ENCODE results near the gene PPP1R9A. TPM values are rescaled to one million over a fixed set of nuclear protein-coding genes. Genes with fewer than 3 reads are reported as not detected.

PPP1R9A gene
- total RNA-seq, 1 experiment from 2014 or later: 15.6 TPM

GRCh38 chr7:94897541-94897940 is 9.9 kb upstream of the PPP1R9A start:
- Histone ChIP-seq H3K4me3 (ENCODE audit: low read depth, low read length, poor library complexity, severe bottlenecking) (no peak overlapping the region), H3K27me3 (replicated peaks; ENCODE audit: insufficient read depth, low read depth, low read length, poor library complexity) (no peaks in the 10 kb centered on the region), H3K27ac (ENCODE audit: low read depth, low read length, poor library complexity, severe bottlenecking) (no peak overlapping the region), H3K4me1 (ENCODE audit: insufficient read depth, low read length, poor library complexity, severe bottlenecking) (no peaks in the 10 kb centered on the region), H3K9me3 (ENCODE audit: low read depth, low read length, poor library complexity, severe bottlenecking) (no peaks in the 10 kb centered on the region), H3K36me3 (ENCODE audit: insufficient read depth, low read length, poor library complexity, severe bottlenecking) (no peaks in the 10 kb centered on the region)
- intact Hi-C loops (cut with micrococcal nuclease; ENCODE audit: unreplicated experiment): no loop called here
- no peak for DNase-seq (ENCODE audit: low spot score)
- BruUV-seq (replicated peaks): no TSS peak
- CTCF ChIA-PET: no interaction called here
- POLR2A ChIA-PET (ENCODE audit: low non-redundant PET): no interaction called here
- TF ChIP-seq CTCF (conservative IDR thresholded peaks at IDR 0.05; ENCODE audit: low read depth, low read length) (no peak), EZH2 (IDR thresholded peaks at IDR 0.05; ENCODE audit: borderline replicate concordance, low read depth, low read length, poor library complexity, severe bottlenecking) (no peak)

- DNase-seq (ENCODE audit: low spot score): no peak
- CTCF ChIA-PET: no interaction called here
- H3K4me3 ChIP-seq (ENCODE audit: low read depth, low read length, poor library complexity, severe bottlenecking): no peak overlapping the region
- TF ChIP-seq EZH2 (IDR thresholded peaks at IDR 0.05; ENCODE audit: borderline replicate concordance, low read depth, low read length, poor library complexity, severe bottlenecking) (no peak), CTCF (conservative IDR thresholded peaks at IDR 0.05; ENCODE audit: low read depth, low read length) (no peak)
- H3K4me1 ChIP-seq (ENCODE audit: insufficient read depth, low read length, poor library complexity, severe bottlenecking): no peaks in the 10 kb centered on the region
- H3K27ac ChIP-seq (ENCODE audit: low read depth, low read length, poor library complexity, severe bottlenecking): no peak overlapping the region
- H3K36me3 ChIP-seq (ENCODE audit: insufficient read depth, low read length, poor library complexity, severe bottlenecking): no peaks in the 10 kb centered on the region
- no peaks in the 10 kb centered on the region for H3K27me3 ChIP-seq (replicated peaks; ENCODE audit: insufficient read depth, low read depth, low read length, poor library complexity)
- POLR2A ChIA-PET (ENCODE audit: low non-redundant PET): interaction anchor here (0.6 kb wide), 1 partner anchor 677 kb away, joined by 5 read pairs; no protein-coding TSS in a partner anchor
- BruUV-seq (replicated peaks): no TSS peak
- intact Hi-C loops (cut with micrococcal nuclease; ENCODE audit: unreplicated experiment): no loop called here
- H3K9me3 ChIP-seq (ENCODE audit: low read depth, low read length, poor library complexity, severe bottlenecking): no peaks in the 10 kb centered on the region
Measured at GRCh38 chr7:94898340-94898739, 9.1 kb upstream of the PPP1R9A start.

GRCh38 chr7:94901981-94902380 is 5.4 kb upstream of the PPP1R9A start:
- BruUV-seq (replicated peaks): no TSS peak
- intact Hi-C loops (cut with micrococcal nuclease; ENCODE audit: unreplicated experiment): loop anchor here (10.0 kb wide), 1 partner anchor 457 kb away; no protein-coding TSS in a partner anchor
- no peak for TF ChIP-seq CTCF (conservative IDR thresholded peaks at IDR 0.05; ENCODE audit: low read depth, low read length)
- TF ChIP-seq EZH2 (IDR thresholded peaks at IDR 0.05; ENCODE audit: borderline replicate concordance, low read depth, low read length, poor library complexity, severe bottlenecking): no peak
- no peak overlapping the region for H3K4me3 ChIP-seq (ENCODE audit: low read depth, low read length, poor library complexity, severe bottlenecking)
- H3K27me3 ChIP-seq (replicated peaks; ENCODE audit: insufficient read depth, low read depth, low read length, poor library complexity): no peaks in the 10 kb centered on the region
- H3K27ac ChIP-seq (ENCODE audit: low read depth, low read length, poor library complexity, severe bottlenecking): no peak overlapping the region
- DNase-seq (ENCODE audit: low spot score): no peak
- H3K36me3 ChIP-seq (ENCODE audit: insufficient read depth, low read length, poor library complexity, severe bottlenecking): no peaks in the 10 kb centered on the region
- H3K4me1 ChIP-seq (ENCODE audit: insufficient read depth, low read length, poor library complexity, severe bottlenecking): peaks cover 2% of the 10 kb centered on the region
- H3K9me3 ChIP-seq (ENCODE audit: low read depth, low read length, poor library complexity, severe bottlenecking): no peaks in the 10 kb centered on the region
- POLR2A ChIA-PET (ENCODE audit: low non-redundant PET): no interaction called here
- CTCF ChIA-PET: no interaction called here
